DOHH2 (cell line): Measurements from ENCODE around the gene NMD3.

Experiments used
- H3F3A ChIP-seq: fragments of 200-600 bp; sonication (generic), shearing (Covaris generic); 2 replicates; pipeline ENCODE4 v1.6.0; 2016; ENCODE audit warnings: antibody characterized with exemption, mild to moderate bottlenecking; ENCODE audit not compliant: control insufficient read depth, insufficient read depth
- H3K27ac ChIP-seq: fragments of 200-600 bp; sonication (generic); 2 replicates; pipeline ENCODE4 v1.5.1; 2014; ENCODE audit warnings: low read depth, mild to moderate bottlenecking, low read length, moderate library complexity
- H3K27me3 ChIP-seq: fragments of 200-600 bp; sonication (generic); 2 replicates; pipeline ENCODE4 v1.6.1; 2014; ENCODE audit warnings: mild to moderate bottlenecking, low read length, mixed read lengths; ENCODE audit not compliant: control insufficient read depth
- H3K36me3 ChIP-seq: fragments of 200-600 bp; sonication (generic); 2 replicates; pipeline ENCODE4 v1.6.1; 2014; ENCODE audit warnings: mild to moderate bottlenecking, low read length, moderate library complexity, mixed read lengths; ENCODE audit not compliant: control insufficient read depth
- H3K4me1 ChIP-seq: fragments of 200-600 bp; sonication (generic); 2 replicates; pipeline ENCODE4 v1.6.1; 2014; ENCODE audit warnings: mild to moderate bottlenecking, low read length, mixed read lengths; ENCODE audit not compliant: control insufficient read depth
- H3K4me2 ChIP-seq: fragments of 200-600 bp; sonication (generic); 2 replicates; pipeline ENCODE4 v1.6.0; 2014; ENCODE audit warnings: mild to moderate bottlenecking, low read length, moderate library complexity
- H3K4me3 ChIP-seq: fragments of 200-600 bp; sonication (generic); 2 replicates; pipeline ENCODE4 v1.5.1; 2014; ENCODE audit warnings: mild to moderate bottlenecking, low read length, mixed read lengths
- H3K79me2 ChIP-seq: fragments of 200-600 bp; sonication (generic); 2 replicates; pipeline ENCODE4 v1.6.1; 2014; ENCODE audit warnings: mild to moderate bottlenecking, low read length, mixed read lengths; ENCODE audit not compliant: control insufficient read depth
- H3K9me2 ChIP-seq: fragments of 200-600 bp; sonication (generic); replicated peaks from 2 replicates; pipeline ENCODE4 v1.6.1; 2014; ENCODE audit warnings: mild to moderate bottlenecking, low read length, mixed read lengths; ENCODE audit not compliant: control insufficient read depth
- H3K9me3 ChIP-seq: fragments of 200-600 bp; sonication (generic); 2 replicates; pipeline ENCODE4 v1.6.1; 2014; ENCODE audit warnings: antibody characterized with exemption, low read length, mixed read lengths; ENCODE audit not compliant: control insufficient read depth, insufficient read depth
- H4K20me1 ChIP-seq: fragments of 200-600 bp; sonication (generic); 2 replicates; pipeline ENCODE4 v1.6.0; 2014; ENCODE audit warnings: low read depth, mild to moderate bottlenecking, antibody characterized with exemption, low read length, moderate library complexity; ENCODE audit not compliant: control insufficient read depth, insufficient read depth
- EZH2phosphoT487 ChIP-seq: fragments of 200-600 bp; sonication (generic); IDR thresholded peaks from 2 replicates; pipeline ENCODE4 v1.6.1; 2017; ENCODE audit warnings: borderline replicate concordance, mild to moderate bottlenecking, antibody characterized with exemption, low read length, moderate library complexity, mixed read lengths
- TF ChIP-seq, protein P1 (sequence below): fragments of 200-600 bp; sonication (generic); IDR thresholded peaks from one replicate; pipeline ENCODE4 v1.5.1; 2014; ENCODE audit warnings: antibody characterized with exemption, mild to moderate bottlenecking, low read depth, low read length; ENCODE audit not compliant: poor library complexity, severe bottlenecking

NMD3 gene

DNA sequence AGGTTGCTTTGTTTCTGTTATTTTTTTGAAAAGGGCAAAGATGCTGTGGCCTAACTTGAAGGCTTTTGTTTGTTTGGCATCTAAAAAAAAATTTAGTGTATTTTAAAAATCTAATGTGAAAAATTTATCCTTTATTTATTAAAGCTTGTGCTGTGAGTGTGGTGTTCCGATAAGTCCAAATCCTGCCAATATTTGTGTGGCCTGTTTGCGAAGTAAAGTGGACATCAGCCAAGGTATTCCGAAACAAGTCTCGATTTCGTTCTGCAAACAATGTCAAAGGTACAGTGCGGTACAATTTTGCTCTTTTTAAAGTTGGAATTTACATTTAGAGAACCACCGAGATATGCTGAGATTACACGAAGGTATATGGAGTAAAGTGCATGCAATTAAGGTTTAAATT, 3.7 kb downstream of the NMD3 start:
- Histone ChIP-seq H3F3A (no peaks in the 10 kb centered on the region; the same call in 1 of the 2 replicates), H4K20me1 (peaks cover 13% of the 10 kb centered on the region; the same call in 1 of the 2 replicates), H3K9me3 (no peaks in the 10 kb centered on the region), H3K9me2 (no peaks in the 10 kb centered on the region), H3K27ac (no peak overlapping the region), H3K4me3 (no peak overlapping the region), H3K4me2 (peak overlapping the region; percentile 10; the same call in 1 of the 2 replicates), H3K79me2 (peaks cover 88% of the 10 kb centered on the region), H3K36me3 (peaks cover 69% of the 10 kb centered on the region), H3K4me1 (peaks cover 30% of the 10 kb centered on the region), H3K27me3 (no peaks in the 10 kb centered on the region)
- no peak for TF ChIP-seq EZH2phosphoT487

DNA sequence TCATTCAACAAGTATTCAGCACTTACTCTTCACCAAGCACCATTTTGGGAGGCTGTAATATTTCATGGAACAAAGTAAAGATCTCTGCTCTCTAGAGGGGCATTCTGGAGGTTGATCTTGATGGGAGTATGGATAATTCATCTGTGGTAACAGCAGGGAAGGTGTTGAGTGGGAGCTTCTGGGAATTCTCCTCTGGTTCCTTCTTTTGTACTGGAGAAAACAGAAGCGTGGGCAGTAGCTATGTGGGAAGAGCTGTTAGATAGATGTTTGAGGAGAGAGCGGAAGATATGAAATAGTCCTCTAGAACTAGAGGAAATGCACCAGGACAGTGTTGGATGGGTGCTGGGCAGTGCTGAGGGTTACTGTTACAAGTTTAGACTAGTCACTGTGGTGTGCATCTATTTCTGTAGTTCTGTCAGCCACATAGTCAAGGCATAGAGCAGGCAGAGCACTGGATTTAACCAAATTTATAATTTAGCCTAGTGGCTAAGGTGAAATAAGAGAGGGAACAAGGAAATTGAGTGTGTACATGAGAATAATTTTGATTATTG, 9.6 kb downstream of the NMD3 start:
- no peak overlapping the region for H3K4me2 ChIP-seq
- TF ChIP-seq, protein P1, sequence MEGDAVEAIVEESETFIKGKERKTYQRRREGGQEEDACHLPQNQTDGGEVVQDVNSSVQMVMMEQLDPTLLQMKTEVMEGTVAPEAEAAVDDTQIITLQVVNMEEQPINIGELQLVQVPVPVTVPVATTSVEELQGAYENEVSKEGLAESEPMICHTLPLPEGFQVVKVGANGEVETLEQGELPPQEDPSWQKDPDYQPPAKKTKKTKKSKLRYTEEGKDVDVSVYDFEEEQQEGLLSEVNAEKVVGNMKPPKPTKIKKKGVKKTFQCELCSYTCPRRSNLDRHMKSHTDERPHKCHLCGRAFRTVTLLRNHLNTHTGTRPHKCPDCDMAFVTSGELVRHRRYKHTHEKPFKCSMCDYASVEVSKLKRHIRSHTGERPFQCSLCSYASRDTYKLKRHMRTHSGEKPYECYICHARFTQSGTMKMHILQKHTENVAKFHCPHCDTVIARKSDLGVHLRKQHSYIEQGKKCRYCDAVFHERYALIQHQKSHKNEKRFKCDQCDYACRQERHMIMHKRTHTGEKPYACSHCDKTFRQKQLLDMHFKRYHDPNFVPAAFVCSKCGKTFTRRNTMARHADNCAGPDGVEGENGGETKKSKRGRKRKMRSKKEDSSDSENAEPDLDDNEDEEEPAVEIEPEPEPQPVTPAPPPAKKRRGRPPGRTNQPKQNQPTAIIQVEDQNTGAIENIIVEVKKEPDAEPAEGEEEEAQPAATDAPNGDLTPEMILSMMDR: no peak
- TF ChIP-seq EZH2phosphoT487: no peak
- H4K20me1 ChIP-seq: no peaks in the 10 kb centered on the region
- no peaks in the 10 kb centered on the region; the same call in 1 of the 2 replicates for H3F3A ChIP-seq
- no peaks in the 10 kb centered on the region for H3K9me2 ChIP-seq
- H3K36me3 ChIP-seq: peaks cover 93% of the 10 kb centered on the region
- H3K4me3 ChIP-seq: no peak overlapping the region
- H3K9me3 ChIP-seq: no peaks in the 10 kb centered on the region
- H3K27me3 ChIP-seq: no peaks in the 10 kb centered on the region
- peaks cover 64% of the 10 kb centered on the region for H3K79me2 ChIP-seq
- no peaks in the 10 kb centered on the region for H3K4me1 ChIP-seq
- H3K27ac ChIP-seq: no peak overlapping the region

DNA sequence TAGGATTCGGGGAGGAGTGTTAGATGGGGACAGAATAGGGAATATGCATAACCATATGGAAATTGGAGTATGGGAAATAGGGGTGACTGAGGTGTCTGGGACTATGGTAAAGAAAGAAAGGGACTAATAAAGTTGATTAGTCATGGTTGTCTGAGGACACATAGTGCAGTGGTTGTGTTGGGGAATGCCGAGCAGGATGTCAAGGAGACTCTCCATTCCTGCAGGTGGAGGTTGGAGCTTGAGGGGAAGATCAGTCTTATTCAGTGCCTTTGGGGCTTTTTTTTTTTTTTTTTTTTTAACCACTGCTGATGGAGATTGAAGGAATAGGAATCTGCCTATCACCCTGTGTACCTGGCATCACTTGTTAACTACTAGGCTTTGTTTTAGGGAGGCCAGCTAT, 10.8 kb downstream of the NMD3 start:
- H3F3A ChIP-seq: no peaks in the 10 kb centered on the region
- H3K4me3 ChIP-seq: no peak overlapping the region
- TF ChIP-seq, protein P1: no peak
- no peak for TF ChIP-seq EZH2phosphoT487
- H3K36me3 ChIP-seq: peaks cover 91% of the 10 kb centered on the region
- H4K20me1 ChIP-seq: no peaks in the 10 kb centered on the region
- no peak overlapping the region for H3K4me2 ChIP-seq
- no peaks in the 10 kb centered on the region for H3K4me1 ChIP-seq
- no peaks in the 10 kb centered on the region for H3K9me3 ChIP-seq
- no peaks in the 10 kb centered on the region for H3K27me3 ChIP-seq
- H3K27ac ChIP-seq: no peak overlapping the region
- H3K9me2 ChIP-seq: no peaks in the 10 kb centered on the region
- H3K79me2 ChIP-seq: peaks cover 58% of the 10 kb centered on the region

DNA sequence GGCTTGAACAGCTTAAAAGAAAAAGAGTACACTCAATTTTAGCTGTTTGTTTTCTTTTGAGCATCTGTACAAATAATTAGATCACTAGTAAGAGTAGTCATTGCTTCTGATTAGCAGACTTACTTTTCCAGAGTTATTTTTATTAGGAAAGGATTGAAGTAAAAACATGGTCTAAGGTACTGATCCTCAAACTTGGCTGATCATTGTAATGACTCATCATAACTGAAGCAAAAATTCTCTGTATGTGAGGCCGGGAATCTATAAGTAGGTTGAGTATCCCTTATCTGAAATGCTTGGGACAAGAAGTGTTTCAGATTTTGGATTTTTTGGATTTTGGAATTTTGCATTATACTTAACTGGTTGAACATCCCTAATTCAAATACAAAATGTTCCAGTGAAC, 12.4 kb downstream of the NMD3 start:
- no peaks in the 10 kb centered on the region for H3K9me3 ChIP-seq
- H3K4me1 ChIP-seq: no peaks in the 10 kb centered on the region
- no peak overlapping the region for H3K4me2 ChIP-seq
- H3F3A ChIP-seq: no peaks in the 10 kb centered on the region
- H4K20me1 ChIP-seq: no peaks in the 10 kb centered on the region
- peaks cover 45% of the 10 kb centered on the region for H3K79me2 ChIP-seq
- no peak overlapping the region for H3K4me3 ChIP-seq
- no peaks in the 10 kb centered on the region for H3K27me3 ChIP-seq
- H3K36me3 ChIP-seq: peaks cover 93% of the 10 kb centered on the region
- H3K9me2 ChIP-seq: no peaks in the 10 kb centered on the region
- no peak overlapping the region for H3K27ac ChIP-seq
- TF ChIP-seq, protein P1: no peak
- no peak for TF ChIP-seq EZH2phosphoT487
